Prostate gland (tissue), 2 donors: ENCODE measurements around the gene EPB41L5.

Source experiments
- POLR2A ChIP-seq: fragments of 450-650 bp; IDR thresholded peaks from one replicate; pipeline ENCODE4 v1.6.1; 2016; ENCODE audit warnings: antibody characterized with exemption, mild to moderate bottlenecking
- TF ChIP-seq, protein P1 (sequence below), 4 experiments: fragments of 200-600 bp in 2 of 4; fragments of 450-650 bp in 2 of 4; sonication (generic) in 2 of 4; IDR thresholded peaks; 1 replicate in 3 of 4; 2 replicates in 1 of 4; pipeline ENCODE4 v1.5.1; 2016 to 2019; ENCODE audit warnings: antibody characterized with exemption in 4 of 4, mild to moderate bottlenecking in 2 of 4, moderate library complexity in 2 of 4

- TF ChIP-seq POLR2A: no peak
- TF ChIP-seq, protein P1, sequence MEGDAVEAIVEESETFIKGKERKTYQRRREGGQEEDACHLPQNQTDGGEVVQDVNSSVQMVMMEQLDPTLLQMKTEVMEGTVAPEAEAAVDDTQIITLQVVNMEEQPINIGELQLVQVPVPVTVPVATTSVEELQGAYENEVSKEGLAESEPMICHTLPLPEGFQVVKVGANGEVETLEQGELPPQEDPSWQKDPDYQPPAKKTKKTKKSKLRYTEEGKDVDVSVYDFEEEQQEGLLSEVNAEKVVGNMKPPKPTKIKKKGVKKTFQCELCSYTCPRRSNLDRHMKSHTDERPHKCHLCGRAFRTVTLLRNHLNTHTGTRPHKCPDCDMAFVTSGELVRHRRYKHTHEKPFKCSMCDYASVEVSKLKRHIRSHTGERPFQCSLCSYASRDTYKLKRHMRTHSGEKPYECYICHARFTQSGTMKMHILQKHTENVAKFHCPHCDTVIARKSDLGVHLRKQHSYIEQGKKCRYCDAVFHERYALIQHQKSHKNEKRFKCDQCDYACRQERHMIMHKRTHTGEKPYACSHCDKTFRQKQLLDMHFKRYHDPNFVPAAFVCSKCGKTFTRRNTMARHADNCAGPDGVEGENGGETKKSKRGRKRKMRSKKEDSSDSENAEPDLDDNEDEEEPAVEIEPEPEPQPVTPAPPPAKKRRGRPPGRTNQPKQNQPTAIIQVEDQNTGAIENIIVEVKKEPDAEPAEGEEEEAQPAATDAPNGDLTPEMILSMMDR (IDR thresholded peaks at IDR 0.05): no peak
These were observed 137.2 kb downstream of the EPB41L5 start for GRCh38 chr2:120150040-120150482.
